Caco-2 (cell line): Measurements from ENCODE around the gene CLK2. TPM values are rescaled to one million over a fixed set of nuclear protein-coding genes. Genes with fewer than 3 reads are reported as not detected.
A peak's percentile ranks its signal among the peaks of the same experiment; 100 is the strongest.

Source experiments
- BruUV-seq: library from RNA; stranded (reverse); fragments of 400-500 nt; replicated peaks from 2 replicates; lab custom pipeline; 2021; lab: Mats Ljungman, UMichigan
- CTCF ChIA-PET: fragments of 300-600 bp; sonication (Branson Sonifier 250); formaldehyde crosslinking; loops from one replicate; lab custom pipeline; 2022; ENCODE audit warnings: antibody characterized with exemption; lab: Charles Lee
- POLR2A ChIA-PET: fragments of 300-600 bp; sonication (Branson Sonifier 250); formaldehyde crosslinking; loops from one replicate; lab custom pipeline; 2022; ENCODE audit warnings: antibody characterized with exemption; lab: Charles Lee
- DNase-seq, 2 experiments: peaks; one replicate each; pipeline versions ENCODE4 v3.0.0 to v3.0.0-alpha.2; 2020 to 2022
- H3K27me3 ChIP-seq: replicated peaks from 2 replicates; pipeline ENCODE4 v1.6.0; 2011; ENCODE audit warnings: low read length; ENCODE audit not compliant: control insufficient read depth, insufficient read depth
- H3K36me3 ChIP-seq: 2 replicates; pipeline ENCODE4 v1.5.1; 2011; ENCODE audit warnings: low read length; ENCODE audit not compliant: control insufficient read depth, insufficient read depth
- H3K4me1 ChIP-seq: fragments of 250-450 bp; sonication (Bioruptor Pico); 2 replicates; pipeline ENCODE4 v1.5.1; 2020; ENCODE audit warnings: mild to moderate bottlenecking
- H3K4me3 ChIP-seq: 2 replicates; pipeline ENCODE4 v1.5.1; 2011; ENCODE audit warnings: low read depth, mild to moderate bottlenecking, control low read depth, low read length
- H3K9me3 ChIP-seq: fragments of 250-450 bp; sonication (Bioruptor Pico); 2 replicates; pipeline ENCODE4 v1.5.1; 2020; ENCODE audit warnings: mild to moderate bottlenecking, moderate library complexity
- H3K27ac Mint-ChIP-seq: one replicate; pipeline ENCODE4 v1.8.0; 2022; ENCODE audit warnings: mixed read lengths; ENCODE audit not compliant: unreplicated experiment
- H3K27me3 Mint-ChIP-seq: one replicate; pipeline ENCODE4 v1.8.0; 2022; ENCODE audit warnings: mixed read lengths; ENCODE audit not compliant: insufficient read depth, unreplicated experiment
- H3K36me3 Mint-ChIP-seq: one replicate; pipeline ENCODE4 v1.8.0; 2022; ENCODE audit warnings: mild to moderate bottlenecking, mixed read lengths; ENCODE audit not compliant: insufficient read depth, unreplicated experiment
- H3K4me1 Mint-ChIP-seq: one replicate; pipeline ENCODE4 v1.8.0; 2022; ENCODE audit warnings: low read depth, mixed read lengths; ENCODE audit not compliant: unreplicated experiment
- H3K4me3 Mint-ChIP-seq: one replicate; pipeline ENCODE4 v1.8.0; 2022; ENCODE audit warnings: mild to moderate bottlenecking, moderate library complexity, mixed read lengths; ENCODE audit not compliant: unreplicated experiment
- H3K9me3 Mint-ChIP-seq: one replicate; pipeline ENCODE4 v1.8.0; 2022; ENCODE audit warnings: mixed read lengths; ENCODE audit not compliant: unreplicated experiment
- intact Hi-C: fragments of 100-400 bp; cut with micrococcal nuclease; formaldehyde crosslinking; loops from one replicate; pipeline ENCODE4 v1.10.0; 2022; ENCODE audit not compliant: unreplicated experiment
- total RNA-seq: library from RNA; stranded (reverse); gene quantifications from 2 replicates; pipeline ENCODE4 v1.2.3, GENCODE V29; 2022
- TF ChIP-seq, protein P1 (sequence below), 2 experiments: fragments of 200-600 bp in 1 of 2; IDR thresholded peaks; 1 replicate in 1 of 2; 2 replicates in 1 of 2; pipeline versions ENCODE4 v1.5.1 to v1.8.0; 2011 to 2022; ENCODE audit warnings: antibody characterized with exemption in 1 of 2, control low read depth in 1 of 2, inconsistent platforms in 1 of 2, low read depth in 1 of 2, low read length in 1 of 2, mild to moderate bottlenecking in 1 of 2, moderate library complexity in 1 of 2; ENCODE audit not compliant: insufficient read depth in 1 of 2, severe bottlenecking in 1 of 2, unreplicated experiment in 1 of 2

Gene CLK2
- total RNA-seq, 1 experiment from 2014 or later: 57.5 TPM

GRCh38 chr1:155266553-155266952 lies 6.8 kb downstream of the CLK2 start:
- Mint-ChIP-seq H3K36me3 (peaks cover 96% of the 10 kb centered on the region), H3K4me3 (no peak overlapping the region), H3K4me1 (peaks cover 16% of the 10 kb centered on the region), H3K27ac (no peak overlapping the region), H3K27me3 (no peaks in the 10 kb centered on the region), H3K9me3 (no peaks in the 10 kb centered on the region)
- ChIA-PET CTCF (no interaction called here), POLR2A (no interaction called here)
- intact Hi-C loops: no loop called here
- H3K4me1 ChIP-seq: peaks cover 4% of the 10 kb centered on the region; the same call in 1 of the 2 replicates
- TF ChIP-seq, protein P1, sequence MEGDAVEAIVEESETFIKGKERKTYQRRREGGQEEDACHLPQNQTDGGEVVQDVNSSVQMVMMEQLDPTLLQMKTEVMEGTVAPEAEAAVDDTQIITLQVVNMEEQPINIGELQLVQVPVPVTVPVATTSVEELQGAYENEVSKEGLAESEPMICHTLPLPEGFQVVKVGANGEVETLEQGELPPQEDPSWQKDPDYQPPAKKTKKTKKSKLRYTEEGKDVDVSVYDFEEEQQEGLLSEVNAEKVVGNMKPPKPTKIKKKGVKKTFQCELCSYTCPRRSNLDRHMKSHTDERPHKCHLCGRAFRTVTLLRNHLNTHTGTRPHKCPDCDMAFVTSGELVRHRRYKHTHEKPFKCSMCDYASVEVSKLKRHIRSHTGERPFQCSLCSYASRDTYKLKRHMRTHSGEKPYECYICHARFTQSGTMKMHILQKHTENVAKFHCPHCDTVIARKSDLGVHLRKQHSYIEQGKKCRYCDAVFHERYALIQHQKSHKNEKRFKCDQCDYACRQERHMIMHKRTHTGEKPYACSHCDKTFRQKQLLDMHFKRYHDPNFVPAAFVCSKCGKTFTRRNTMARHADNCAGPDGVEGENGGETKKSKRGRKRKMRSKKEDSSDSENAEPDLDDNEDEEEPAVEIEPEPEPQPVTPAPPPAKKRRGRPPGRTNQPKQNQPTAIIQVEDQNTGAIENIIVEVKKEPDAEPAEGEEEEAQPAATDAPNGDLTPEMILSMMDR (IDR thresholded peaks at IDR 0.05; ENCODE audit: insufficient read depth in 1 of 2, low read depth in 1 of 2, low read length in 1 of 2, severe bottlenecking in 1 of 2, unreplicated experiment in 1 of 2): no peak
- no TSS peak for BruUV-seq
- DNase-seq: no peak
- H3K27me3 ChIP-seq: no peaks in the 10 kb centered on the region
- peaks cover 13% of the 10 kb centered on the region for H3K36me3 ChIP-seq
- no peak overlapping the region for H3K4me3 ChIP-seq
- no peaks in the 10 kb centered on the region for H3K9me3 ChIP-seq

DNA sequence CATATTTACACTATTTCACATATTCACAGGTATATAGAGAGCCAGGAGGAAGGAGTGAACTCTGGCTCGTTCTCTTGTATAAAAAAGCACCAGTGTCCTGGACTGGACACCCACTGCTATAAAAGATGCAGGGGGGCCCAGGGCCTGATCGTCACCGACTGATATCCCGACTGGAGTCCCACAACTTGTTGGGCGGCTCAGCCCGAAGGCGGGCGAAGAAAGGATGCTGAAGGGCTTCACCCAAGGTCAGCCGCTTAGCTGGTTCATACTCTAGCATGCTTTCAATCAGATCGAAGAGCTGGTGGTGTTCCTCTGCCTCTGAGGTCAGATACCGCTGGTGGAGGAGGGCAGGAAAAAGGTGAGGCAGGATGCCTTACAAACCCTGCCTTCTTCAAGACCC lies 10.2 kb downstream of the CLK2 start:
- peaks cover 91% of the 10 kb centered on the region for H3K36me3 Mint-ChIP-seq
- peaks cover 3% of the 10 kb centered on the region for H3K36me3 ChIP-seq
- POLR2A ChIA-PET: no interaction called here
- peaks cover 23% of the 10 kb centered on the region for H3K4me1 Mint-ChIP-seq
- H3K4me1 ChIP-seq: peaks cover 4% of the 10 kb centered on the region
- DNase-seq: no peak
- BruUV-seq: no TSS peak
- no peaks in the 10 kb centered on the region for H3K9me3 Mint-ChIP-seq
- no peaks in the 10 kb centered on the region for H3K27me3 Mint-ChIP-seq
- TF ChIP-seq, protein P1 (IDR thresholded peaks at IDR 0.05; ENCODE audit: insufficient read depth in 1 of 2, low read depth in 1 of 2, low read length in 1 of 2, severe bottlenecking in 1 of 2, unreplicated experiment in 1 of 2): no peak
- CTCF ChIA-PET: no interaction called here
- H3K4me3 ChIP-seq: no peak overlapping the region
- H3K9me3 ChIP-seq: no peaks in the 10 kb centered on the region
- H3K4me3 Mint-ChIP-seq: peak overlapping the region; percentile 95
- no peaks in the 10 kb centered on the region for H3K27me3 ChIP-seq
- peak overlapping the region; percentile 94 for H3K27ac Mint-ChIP-seq
- intact Hi-C loops: no loop called here

DNA sequence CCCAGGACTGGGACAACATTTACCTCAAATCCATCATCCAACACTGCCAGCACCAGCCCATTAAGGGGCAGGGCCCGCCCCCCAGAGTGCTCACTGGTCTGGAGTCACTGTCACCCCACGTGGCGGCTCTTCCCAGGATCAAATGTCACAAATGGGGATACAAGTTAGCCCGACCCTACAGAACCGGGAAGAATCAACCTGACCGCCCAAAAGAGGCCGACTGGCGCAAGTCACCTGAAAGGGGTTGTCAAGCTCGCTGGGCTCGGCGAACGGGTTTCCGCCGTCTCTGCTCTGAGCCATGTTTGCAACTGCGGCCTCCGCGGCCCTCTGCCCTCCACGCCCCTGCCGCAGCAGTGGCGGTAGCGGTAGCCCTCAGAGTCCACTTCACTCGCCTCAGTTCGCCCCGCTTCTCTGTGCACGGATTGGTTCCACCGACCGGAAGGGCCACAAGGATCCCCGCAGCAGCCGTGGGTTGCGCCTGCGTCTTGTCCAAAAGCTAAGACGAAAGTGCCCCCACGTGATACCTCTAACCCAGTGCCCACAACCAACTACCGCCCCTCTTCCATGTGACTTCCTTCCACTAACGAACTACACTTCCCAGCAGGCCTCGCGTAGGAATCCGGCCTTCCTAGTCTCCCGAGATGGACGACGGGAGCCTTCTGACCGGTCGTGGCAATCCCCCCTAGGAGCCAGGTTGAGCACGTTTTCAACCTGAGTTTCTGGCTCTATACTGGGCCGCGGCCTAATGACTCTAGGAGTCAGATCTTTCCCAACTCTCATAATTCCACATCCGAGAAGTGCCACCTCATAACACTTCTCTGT lies 11.2 kb downstream of the CLK2 start, which contains the start of gene SCAMP3:
TSS of gene SCAMP3 (minus strand) at position 509 of the 822 bp plus-strand sequence. CDS start at position 300, 209 bp downstream.
- TF ChIP-seq, protein P1 (IDR thresholded peaks at IDR 0.05; ENCODE audit: insufficient read depth in 1 of 2, low read depth in 1 of 2, low read length in 1 of 2, severe bottlenecking in 1 of 2, unreplicated experiment in 1 of 2): no peak
- peaks cover 88% of the 10 kb centered on the region for H3K36me3 Mint-ChIP-seq
- ChIA-PET CTCF (interaction anchor here (0.7 to 1.9 kb wide), 6 partner anchors 11 to 46 kb away, joined by 3 to 12 read pairs (median 7); partner anchors contain the start of genes CLK2, FDPS and HCN3), POLR2A (interaction anchor here (0.6 to 1.9 kb wide), 4 partner anchors 11 to 18 kb away, joined by 3 to 18 read pairs (median 4); partner anchors contain the start of gene CLK2)
- intact Hi-C loops: loop anchor here (1.0 kb wide), 2 partner anchors 11 to 61 kb away; partner anchors contain the start of gene CLK2
- H3K27ac Mint-ChIP-seq: peak within 1 kb of the TSS; percentile 94
- no peaks in the 10 kb centered on the region for H3K27me3 ChIP-seq
- H3K36me3 ChIP-seq: peaks cover 3% of the 10 kb centered on the region
- DNase-seq: peak; percentile 94 to 97
- H3K4me1 Mint-ChIP-seq: peaks cover 23% of the 10 kb centered on the region
- H3K4me3 Mint-ChIP-seq: peak within 1 kb of the TSS; percentile 95
- no peaks in the 10 kb centered on the region for H3K27me3 Mint-ChIP-seq
- H3K4me3 ChIP-seq: peak within 1 kb of the TSS; percentile 65
- BruUV-seq: TSS peak; percentile 45
- H3K4me1 ChIP-seq: peaks cover 4% of the 10 kb centered on the region
- H3K9me3 ChIP-seq: no peaks in the 10 kb centered on the region
- H3K9me3 Mint-ChIP-seq: no peaks in the 10 kb centered on the region
